HEK293 (cell line): ENCODE data around the gene EYA2.

ENCODE experiments used
- CTCF ChIA-PET: fragments of 350-600 bp; formaldehyde crosslinking; extraction: SDS; loops from one replicate; lab custom pipeline; 2021; ENCODE audit warnings: antibody characterized with exemption; lab: Yijun Ruan, JAX
- POLR2A ChIA-PET: fragments of 300-600 bp; formaldehyde crosslinking; extraction: SDS; loops from one replicate; lab custom pipeline; 2020; ENCODE audit warnings: antibody characterized with exemption, inconsistent platforms; lab: Yijun Ruan, JAX
- H3K27ac ChIP-seq: fragments of 200-500 bp; sonication (Bioruptor generic); 2 replicates; pipeline ENCODE4 v1.5.1; 2014; ENCODE audit warnings: low read depth, low read length, control low read depth, inconsistent platforms; ENCODE audit errors: extremely low read depth
- H3K36me3 ChIP-seq, 2 experiments: fragments of 200-500 bp in 1 of 2; sonication (Bioruptor generic) in 1 of 2; 1 replicate in 1 of 2; 2 replicates in 1 of 2; pipeline ENCODE4 v1.5.1; 2014 to 2017; ENCODE audit warnings: inconsistent platforms in 2 of 2, low read length in 2 of 2; ENCODE audit not compliant: control insufficient read depth in 2 of 2, insufficient read depth in 1 of 2
- H3K4me1 ChIP-seq: fragments of 200-500 bp; sonication (Bioruptor generic); 2 replicates; pipeline ENCODE4 v1.5.1; 2014; ENCODE audit warnings: mild to moderate bottlenecking, low read length, inconsistent platforms; ENCODE audit not compliant: control insufficient read depth, insufficient read depth
- H3K4me3 ChIP-seq: 2 replicates; pipeline ENCODE4 v1.5.1; 2011; ENCODE audit warnings: low read depth, mild to moderate bottlenecking, control low read depth, low read length, moderate library complexity
- H3K9me3 ChIP-seq: fragments of 200-500 bp; sonication (Bioruptor generic); 2 replicates; pipeline ENCODE4 v1.5.1; 2014; ENCODE audit warnings: low read depth, low read length, inconsistent platforms; ENCODE audit not compliant: control insufficient read depth, insufficient read depth
- PRDM1 ChIP-seq: fragments of 450-650 bp; formaldehyde crosslinking; IDR thresholded peaks from 2 replicates; pipeline ENCODE4; 2016; ENCODE audit warnings: missing biosample characterization, missing genetic modification characterization
- PRDM6 ChIP-seq: fragments of 450-650 bp; formaldehyde crosslinking; IDR thresholded peaks from 2 replicates; pipeline ENCODE4 v1.5.1; 2017; ENCODE audit warnings: missing biosample characterization, missing genetic modification characterization
- RBAK ChIP-seq: fragments of 450-650 bp; formaldehyde crosslinking; IDR thresholded peaks from 2 replicates; pipeline ENCODE4 v1.5.1; 2016; ENCODE audit warnings: missing biosample characterization, missing genetic modification characterization
- SCRT1 ChIP-seq: fragments of 450-650 bp; formaldehyde crosslinking; IDR thresholded peaks from 2 replicates; pipeline ENCODE4 v1.5.1; 2016; ENCODE audit warnings: missing biosample characterization, missing genetic modification characterization, borderline replicate concordance
- ZBTB21 ChIP-seq: fragments of 450-650 bp; formaldehyde crosslinking; IDR thresholded peaks from 2 replicates; pipeline ENCODE4 v1.5.1; 2017; ENCODE audit warnings: missing biosample characterization, missing genetic modification characterization
- ZNF140 ChIP-seq: fragments of 450-650 bp; formaldehyde crosslinking; IDR thresholded peaks from 2 replicates; pipeline ENCODE4 v1.5.1; 2016; ENCODE audit warnings: missing biosample characterization, missing genetic modification characterization
- ZNF146 ChIP-seq: fragments of 450-650 bp; formaldehyde crosslinking; IDR thresholded peaks from 2 replicates; pipeline ENCODE4 v1.5.1; 2016; ENCODE audit warnings: missing biosample characterization, missing genetic modification characterization
- ZNF239 ChIP-seq: fragments of 450-650 bp; formaldehyde crosslinking; IDR thresholded peaks from 2 replicates; pipeline ENCODE4 v1.5.1; 2016; ENCODE audit warnings: missing biosample characterization, missing genetic modification characterization
- ZNF571 ChIP-seq: fragments of 450-650 bp; formaldehyde crosslinking; IDR thresholded peaks from 2 replicates; pipeline ENCODE4 v1.5.0; 2017; ENCODE audit warnings: missing biosample characterization, missing genetic modification characterization
- ZNF654 ChIP-seq: fragments of 450-650 bp; formaldehyde crosslinking; IDR thresholded peaks from 2 replicates; pipeline ENCODE4 v1.5.1; 2016; ENCODE audit warnings: low read depth, missing biosample characterization, missing genetic modification characterization
- ZNF704 ChIP-seq: fragments of 450-650 bp; formaldehyde crosslinking; IDR thresholded peaks from 2 replicates; pipeline ENCODE4 v1.5.1; 2016; ENCODE audit warnings: missing biosample characterization, missing genetic modification characterization
- TF ChIP-seq, protein P1 (sequence below): fragments of 450-650 bp; formaldehyde crosslinking; IDR thresholded peaks from 2 replicates; pipeline ENCODE4 v1.5.1; 2016; ENCODE audit warnings: missing biosample characterization, missing genetic modification characterization
- TF ChIP-seq, protein P2 (sequence below): fragments of 450-650 bp; formaldehyde crosslinking; IDR thresholded peaks from 2 replicates; pipeline ENCODE4 v1.5.1; 2017; ENCODE audit warnings: missing biosample characterization, mild to moderate bottlenecking, missing genetic modification characterization, moderate library complexity
- TF ChIP-seq, protein P3 (sequence below): fragments of 450-650 bp; formaldehyde crosslinking; conservative IDR thresholded peaks from 2 replicates; pipeline ENCODE4 v1.5.1; 2016; ENCODE audit warnings: low read depth, missing biosample characterization, missing genetic modification characterization

Gene EYA2

GRCh38 chr20:47019121-47019824 lies 124.6 kb downstream of the EYA2 start:
- H3K27ac ChIP-seq, result no peak overlapping the region
- CTCF ChIA-PET, result interaction anchor here (0.7 to 1.3 kb wide), 2 partner anchors 62 to 215 kb away, joined by 3 read pairs; no protein-coding TSS in a partner anchor

GRCh38 chr20:47020231-47020630 lies 125.6 kb downstream of the EYA2 start:
- CTCF ChIA-PET, result interaction anchor here (1.3 kb wide), 1 partner anchor 61 kb away, joined by 3 read pairs; no protein-coding TSS in a partner anchor
- TF ChIP-seq SCRT1 (tag by site-specific recombination), result no peak
- 0 out of 2 replicates have a peak, but pooled peaks have one; percentile 3 for TF ChIP-seq ZNF654 (tag by site-specific recombination)
- no peak overlapping the region for H3K4me3 ChIP-seq
- H3K9me3 ChIP-seq, result no peaks in the 10 kb centered on the region
- POLR2A ChIA-PET, result interaction anchor here (0.6 kb wide), 1 partner anchor 122 kb away, joined by 3 read pairs; no protein-coding TSS in a partner anchor
- no peak overlapping the region for H3K27ac ChIP-seq
- H3K4me1 ChIP-seq, result no peaks in the 10 kb centered on the region
- peaks cover 0 to 13% of the 10 kb centered on the region in 2 experiments; a peak in 1 of 3 replicates for H3K36me3 ChIP-seq

More at GRCh38 chr20:47019121-47019824, 124.6 kb downstream of the EYA2 start:
- no peaks in the 10 kb centered on the region for H3K9me3 ChIP-seq
- TF ChIP-seq PRDM6 (tag by site-specific recombination), result 0 out of 2 replicates have a peak, but pooled peaks have one; percentile 11
- no peak for TF ChIP-seq PRDM1 (tag by site-specific recombination)
- POLR2A ChIA-PET, result no interaction called here
- no peak overlapping the region for H3K4me3 ChIP-seq
- H3K36me3 ChIP-seq, result peaks cover 0 to 14% of the 10 kb centered on the region in 2 experiments; a peak in 1 of 3 replicates
- no peaks in the 10 kb centered on the region for H3K4me1 ChIP-seq

DNA sequence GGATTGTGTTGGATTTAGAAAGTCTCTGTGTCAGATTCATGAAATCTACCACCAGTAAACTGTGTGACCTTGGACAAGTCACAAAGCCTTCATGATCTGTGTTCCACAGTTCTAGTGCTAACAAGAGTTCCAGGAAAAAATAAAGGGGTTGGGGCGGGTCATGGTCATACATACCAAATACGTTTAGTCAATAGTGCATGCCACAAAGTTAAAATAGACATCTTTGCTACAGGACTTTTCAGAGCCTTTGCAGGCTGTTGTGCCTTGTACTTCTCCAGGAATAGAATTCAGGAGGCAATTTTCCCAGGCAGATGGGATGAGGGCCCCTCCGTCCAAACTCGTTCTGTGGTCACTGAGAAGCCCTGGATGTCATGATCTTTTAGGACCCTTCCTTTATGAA lies 127.2 kb downstream of the EYA2 start:
- H3K27ac ChIP-seq, result no peak overlapping the region
- H3K4me3 ChIP-seq, result no peak overlapping the region
- ChIA-PET CTCF (no interaction called here), POLR2A (no interaction called here)
- no peak for TF ChIP-seq ZNF571 (tag by site-specific recombination)
- TF ChIP-seq ZNF239 (tag by site-specific recombination), result peak; percentile 85; the same call in 1 of the 2 replicates
- H3K9me3 ChIP-seq, result no peaks in the 10 kb centered on the region
- H3K4me1 ChIP-seq, result no peaks in the 10 kb centered on the region
- H3K36me3 ChIP-seq, result peaks cover 0 to under 1% of the 10 kb centered on the region in 2 experiments; a peak in 1 of 3 replicates

GRCh38 chr20:47024461-47024937 lies 129.9 kb downstream of the EYA2 start:
- Histone ChIP-seq H3K4me3 (no peak overlapping the region), H3K36me3 (peaks cover 0 to 9% of the 10 kb centered on the region in 2 experiments; a peak in 1 of 3 replicates), H3K27ac (no peak overlapping the region), H3K4me1 (no peaks in the 10 kb centered on the region), H3K9me3 (no peaks in the 10 kb centered on the region)
- CTCF ChIA-PET, result interaction anchor here (0.5 kb wide), 1 partner anchor 1028 kb away, joined by 6 read pairs; no protein-coding TSS in a partner anchor
- POLR2A ChIA-PET, result no interaction called here
- TF ChIP-seq, protein P1, sequence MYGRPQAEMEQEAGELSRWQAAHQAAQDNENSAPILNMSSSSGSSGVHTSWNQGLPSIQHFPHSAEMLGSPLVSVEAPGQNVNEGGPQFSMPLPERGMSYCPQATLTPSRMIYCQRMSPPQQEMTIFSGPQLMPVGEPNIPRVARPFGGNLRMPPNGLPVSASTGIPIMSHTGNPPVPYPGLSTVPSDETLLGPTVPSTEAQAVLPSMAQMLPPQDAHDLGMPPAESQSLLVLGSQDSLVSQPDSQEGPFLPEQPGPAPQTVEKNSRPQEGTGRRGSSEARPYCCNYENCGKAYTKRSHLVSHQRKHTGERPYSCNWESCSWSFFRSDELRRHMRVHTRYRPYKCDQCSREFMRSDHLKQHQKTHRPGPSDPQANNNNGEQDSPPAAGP (tag by site-specific recombination), result no peak
- no peak for TF ChIP-seq ZNF146
- TF ChIP-seq RBAK, result no peak
- no peak for TF ChIP-seq ZNF704 (tag by site-specific recombination)
- TF ChIP-seq ZBTB21 (tag by site-specific recombination), result no peak
- TF ChIP-seq, protein P2, sequence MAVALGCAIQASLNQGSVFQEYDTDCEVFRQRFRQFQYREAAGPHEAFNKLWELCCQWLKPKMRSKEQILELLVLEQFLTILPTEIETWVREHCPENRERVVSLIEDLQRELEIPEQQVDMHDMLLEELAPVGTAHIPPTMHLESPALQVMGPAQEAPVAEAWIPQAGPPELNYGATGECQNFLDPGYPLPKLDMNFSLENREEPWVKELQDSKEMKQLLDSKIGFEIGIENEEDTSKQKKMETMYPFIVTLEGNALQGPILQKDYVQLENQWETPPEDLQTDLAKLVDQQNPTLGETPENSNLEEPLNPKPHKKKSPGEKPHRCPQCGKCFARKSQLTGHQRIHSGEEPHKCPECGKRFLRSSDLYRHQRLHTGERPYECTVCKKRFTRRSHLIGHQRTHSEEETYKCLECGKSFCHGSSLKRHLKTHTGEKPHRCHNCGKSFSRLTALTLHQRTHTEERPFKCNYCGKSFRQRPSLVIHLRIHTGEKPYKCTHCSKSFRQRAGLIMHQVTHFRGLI (tag by site-specific recombination), result no peak
- no peak for TF ChIP-seq ZNF140
- TF ChIP-seq, protein P3, sequence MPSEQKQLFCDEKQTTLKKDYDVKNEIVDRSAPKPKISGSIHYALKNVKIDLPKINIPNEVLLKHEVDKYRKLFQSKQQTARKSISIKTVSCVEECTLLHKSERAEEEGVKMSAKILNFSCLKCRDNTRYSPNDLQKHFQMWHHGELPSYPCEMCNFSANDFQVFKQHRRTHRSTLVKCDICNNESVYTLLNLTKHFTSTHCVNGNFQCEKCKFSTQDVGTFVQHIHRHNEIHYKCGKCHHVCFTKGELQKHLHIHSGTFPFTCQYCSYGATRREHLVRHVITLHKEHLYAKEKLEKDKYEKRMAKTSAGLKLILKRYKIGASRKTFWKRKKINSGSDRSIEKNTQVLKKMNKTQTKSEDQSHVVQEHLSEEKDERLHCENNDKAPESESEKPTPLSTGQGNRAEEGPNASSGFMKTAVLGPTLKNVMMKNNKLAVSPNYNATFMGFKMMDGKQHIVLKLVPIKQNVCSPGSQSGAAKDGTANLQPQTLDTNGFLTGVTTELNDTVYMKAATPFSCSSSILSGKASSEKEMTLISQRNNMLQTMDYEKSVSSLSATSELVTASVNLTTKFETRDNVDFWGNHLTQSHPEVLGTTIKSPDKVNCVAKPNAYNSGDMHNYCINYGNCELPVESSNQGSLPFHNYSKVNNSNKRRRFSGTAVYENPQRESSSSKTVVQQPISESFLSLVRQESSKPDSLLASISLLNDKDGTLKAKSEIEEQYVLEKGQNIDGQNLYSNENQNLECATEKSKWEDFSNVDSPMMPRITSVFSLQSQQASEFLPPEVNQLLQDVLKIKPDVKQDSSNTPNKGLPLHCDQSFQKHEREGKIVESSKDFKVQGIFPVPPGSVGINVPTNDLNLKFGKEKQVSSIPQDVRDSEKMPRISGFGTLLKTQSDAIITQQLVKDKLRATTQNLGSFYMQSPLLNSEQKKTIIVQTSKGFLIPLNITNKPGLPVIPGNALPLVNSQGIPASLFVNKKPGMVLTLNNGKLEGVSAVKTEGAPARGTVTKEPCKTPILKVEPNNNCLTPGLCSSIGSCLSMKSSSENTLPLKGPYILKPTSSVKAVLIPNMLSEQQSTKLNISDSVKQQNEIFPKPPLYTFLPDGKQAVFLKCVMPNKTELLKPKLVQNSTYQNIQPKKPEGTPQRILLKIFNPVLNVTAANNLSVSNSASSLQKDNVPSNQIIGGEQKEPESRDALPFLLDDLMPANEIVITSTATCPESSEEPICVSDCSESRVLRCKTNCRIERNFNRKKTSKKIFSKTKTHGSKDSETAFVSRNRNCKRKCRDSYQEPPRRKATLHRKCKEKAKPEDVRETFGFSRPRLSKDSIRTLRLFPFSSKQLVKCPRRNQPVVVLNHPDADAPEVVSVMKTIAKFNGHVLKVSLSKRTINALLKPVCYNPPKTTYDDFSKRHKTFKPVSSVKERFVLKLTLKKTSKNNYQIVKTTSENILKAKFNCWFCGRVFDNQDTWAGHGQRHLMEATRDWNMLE (tag by site-specific recombination), result no peak
